Fibroblast of lung (primary cell): Measurements from ENCODE around the gene TATDN2. TPM values are rescaled to one million over a fixed set of nuclear protein-coding genes. Genes with fewer than 3 reads are reported as not detected.
"Not testable (repeated sequence)": the region's sequence is repeated elsewhere in the genome, so short reads cannot be mapped to it uniquely, and the experiment has no call there.

Experiments used
- DNase-seq, 2 donors: peaks; one replicate each; pipeline versions ENCODE4 v3.0.0 to v3.0.0-alpha.2; 2010; ENCODE audit warnings: low read depth in 2 of 2
- H2AFZ ChIP-seq: 2 replicates; pipeline ENCODE4 v1.5.1; 2012; ENCODE audit warnings: low read length, control low read depth, inconsistent platforms
- H3K27ac ChIP-seq: 2 replicates; pipeline ENCODE4 v1.5.1; 2011; ENCODE audit warnings: low read length, control low read depth; ENCODE audit not compliant: insufficient read depth
- H3K27me3 ChIP-seq: 2 replicates; pipeline ENCODE4 v1.5.1; 2011; ENCODE audit warnings: mild to moderate bottlenecking, low read length; ENCODE audit not compliant: control insufficient read depth, insufficient read depth
- H3K36me3 ChIP-seq: 2 replicates; pipeline ENCODE4 v1.5.1; 2011; ENCODE audit warnings: low read length; ENCODE audit not compliant: control insufficient read depth, insufficient read depth
- H3K4me1 ChIP-seq: 2 replicates; pipeline ENCODE4 v1.5.1; 2011; ENCODE audit warnings: low read length; ENCODE audit not compliant: control insufficient read depth, insufficient read depth; ENCODE audit errors: extremely low read depth
- H3K4me2 ChIP-seq: 2 replicates; pipeline ENCODE4 v1.5.1; 2011; ENCODE audit warnings: low read length, control low read depth; ENCODE audit not compliant: insufficient read depth; ENCODE audit errors: extremely low read depth
- H3K4me3 ChIP-seq, 4 experiments: fragments of 200-600 bp in 1 of 4; sonication (generic) in 1 of 4; replicated peaks in 1 of 4; 2 replicates each; pipeline ENCODE4 v1.5.1; 2011 to 2016; ENCODE audit warnings: low read length in 4 of 4, low read depth in 3 of 4, mild to moderate bottlenecking in 3 of 4, control low read depth in 2 of 4, inconsistent platforms in 1 of 4, mixed read lengths in 1 of 4; ENCODE audit not compliant: insufficient read depth in 1 of 4; ENCODE audit errors: control extremely low read depth in 1 of 4
- H3K79me2 ChIP-seq: 2 replicates; pipeline ENCODE4 v1.5.1; 2012; ENCODE audit warnings: mild to moderate bottlenecking, low read length, inconsistent platforms; ENCODE audit not compliant: control insufficient read depth, insufficient read depth
- H3K9ac ChIP-seq: 2 replicates; pipeline ENCODE4 v1.5.1; 2011; ENCODE audit warnings: mild to moderate bottlenecking, low read length, control low read depth; ENCODE audit not compliant: insufficient read depth
- H3K9me3 ChIP-seq: 2 replicates; pipeline ENCODE4 v1.5.1; 2012; ENCODE audit warnings: low read depth, low read length; ENCODE audit not compliant: control insufficient read depth, insufficient read depth
- H4K20me1 ChIP-seq: 2 replicates; pipeline ENCODE4 v1.5.1; 2011; ENCODE audit warnings: low read length; ENCODE audit not compliant: control insufficient read depth, insufficient read depth; ENCODE audit errors: extremely low read depth
- CTCF ChIP-seq, 2 donors: IDR thresholded peaks in 1 of 2; conservative IDR thresholded peaks in 1 of 2; 1 replicate in 1 of 2; 2 replicates in 1 of 2; pipeline ENCODE4 v1.5.1; 2011 to 2012; ENCODE audit warnings: low read length in 2 of 2, control low read depth in 1 of 2, inconsistent platforms in 1 of 2, low read depth in 1 of 2, mild to moderate bottlenecking in 1 of 2
- EZH2 ChIP-seq: IDR thresholded peaks from 2 replicates; pipeline ENCODE4 v1.5.1; 2012; ENCODE audit warnings: low read length, control low read depth, mild to moderate bottlenecking; ENCODE audit errors: missing control alignments
- polyA plus RNA-seq, 2 donors: library from polyadenylated mRNA; depleted of rRNA in 1 of 2; stranded (reverse) in 1 of 2; unstranded in 1 of 2; fragments of >200 nt; gene quantifications; 2 replicates each; pipeline ENCODE4 v1.2.1, GENCODE V29; 2011 to 2012; ENCODE audit warnings: missing spikeins in 1 of 2
- total RNA-seq: library from RNA; depleted of rRNA; stranded (reverse); fragments of >200 nt; gene quantifications from 2 replicates; pipeline ENCODE4 v1.2.1, GENCODE V29; 2014

The TATDN2 gene
- total and polyA plus RNA-seq, 2 donors (not counting 1 experiment from before 2014, with no cell fraction given) = 12.4 to 16.5 TPM

DNA sequence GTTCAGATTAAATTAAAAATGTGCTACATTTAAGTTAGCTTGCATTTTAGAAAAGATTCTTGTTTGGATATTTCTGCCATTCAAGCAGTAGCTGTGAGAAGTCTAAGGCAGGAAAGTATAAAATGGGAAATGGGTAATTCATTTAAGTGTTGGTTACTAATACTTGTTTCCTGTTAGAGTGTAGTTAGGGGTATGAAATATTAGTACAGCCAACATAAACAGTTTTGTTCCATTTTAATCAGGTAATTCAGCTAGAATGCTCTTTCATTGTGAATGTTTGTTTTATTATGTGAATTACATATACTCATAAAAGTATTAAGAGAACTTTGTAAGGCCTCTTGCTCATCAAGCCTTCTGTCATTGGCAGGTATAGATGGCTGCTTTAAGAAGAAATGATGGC lies 19.9 kb downstream of the TATDN2 start:
- Histone ChIP-seq H3K4me2 (no peak overlapping the region), H3K36me3 (peaks cover 3% of the 10 kb centered on the region), H3K9ac (no peak overlapping the region), H3K4me3 (no peak overlapping the region), H3K27ac (no peak overlapping the region), H4K20me1 (no peaks in the 10 kb centered on the region), H3K4me1 (no peaks in the 10 kb centered on the region), H3K79me2 (peaks cover 19% of the 10 kb centered on the region), H2AFZ (no peak overlapping the region), H3K9me3 (no peaks in the 10 kb centered on the region), H3K27me3 (no peaks in the 10 kb centered on the region)
- DNase-seq = no peak
- no peak for TF ChIP-seq EZH2
- TF ChIP-seq CTCF (conservative IDR thresholded peaks at IDR 0.05 in 1 of 2, IDR thresholded peaks at IDR 0.05 in 1 of 2; ENCODE audit: low read depth in 1 of 2, low read length in 2 of 2) = no peak

- Histone ChIP-seq H3K9me3 (no peaks in the 10 kb centered on the region), H2AFZ (no peak overlapping the region), H3K27me3 (no peaks in the 10 kb centered on the region), H3K36me3 (peaks cover 3% of the 10 kb centered on the region), H3K4me2 (no peak overlapping the region), H3K79me2 (peaks cover 19% of the 10 kb centered on the region), H3K4me1 (no peaks in the 10 kb centered on the region), H3K9ac (no peak overlapping the region), H3K27ac (no peak overlapping the region), H3K4me3 (no peak overlapping the region), H4K20me1 (no peaks in the 10 kb centered on the region)
- TF ChIP-seq EZH2 = no peak
- DNase-seq = no peak
Observed at GRCh38 chr3:10268930-10269329, 20.7 kb downstream of the TATDN2 start.

DNA sequence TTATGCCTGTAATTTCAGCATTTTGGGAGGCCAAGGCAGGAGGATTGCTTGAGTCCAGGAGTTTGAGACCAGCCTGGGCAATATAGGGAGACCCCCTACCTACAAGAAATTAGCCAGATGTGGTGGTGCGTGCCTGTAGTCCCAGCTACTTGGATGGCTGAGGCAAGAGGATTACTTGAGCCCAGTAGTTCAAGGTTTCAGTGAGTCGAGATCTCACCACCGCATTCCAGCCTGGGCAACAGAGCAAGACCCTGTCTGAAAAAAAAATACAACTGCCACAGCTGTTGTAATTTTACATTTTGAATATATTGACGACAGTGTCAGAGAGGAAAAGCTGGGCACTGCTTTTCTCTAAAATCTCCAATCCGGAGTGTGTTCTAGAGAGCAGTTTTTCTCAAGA lies 21.2 kb downstream of the TATDN2 start:
- Histone ChIP-seq H3K4me1 (no peaks in the 10 kb centered on the region), H4K20me1 (no peaks in the 10 kb centered on the region), H3K4me3 (no peak overlapping the region), H3K9ac (no peak overlapping the region), H3K79me2 (peaks cover 17% of the 10 kb centered on the region), H3K4me2 (no peak overlapping the region), H2AFZ (no peak overlapping the region), H3K27ac (no peak overlapping the region), H3K36me3 (peaks cover 3% of the 10 kb centered on the region), H3K9me3 (no peaks in the 10 kb centered on the region), H3K27me3 (no peaks in the 10 kb centered on the region)
- no peak for TF ChIP-seq CTCF (conservative IDR thresholded peaks at IDR 0.05 in 1 of 2, IDR thresholded peaks at IDR 0.05 in 1 of 2; ENCODE audit: low read depth in 1 of 2, low read length in 2 of 2)
- TF ChIP-seq EZH2 = no peak
- no peak for DNase-seq

GRCh38 chr3:10272476-10272875 lies 24.2 kb downstream of the TATDN2 start:
- not testable (repeated sequence) for H2AFZ ChIP-seq, H3K36me3 ChIP-seq, DNase-seq, H3K27me3 ChIP-seq, H3K4me3 ChIP-seq, H3K27ac ChIP-seq, H3K9me3 ChIP-seq, H4K20me1 ChIP-seq, H3K9ac ChIP-seq, H3K4me2 ChIP-seq, H3K4me1 ChIP-seq
- H3K79me2 ChIP-seq = peaks cover 15% of the 10 kb centered on the region
